H9 (cell line): ENCODE data around the gene TMEM170B. TPM values are rescaled to one million over a fixed set of nuclear protein-coding genes. Genes with fewer than 3 reads are reported as not detected.

Source experiments
- DNase-seq: peaks from one replicate; pipeline ENCODE4 v3.0.0-alpha.2; 2017
- H2AFZ ChIP-seq: one replicate; pipeline ENCODE4 v1.6.1; 2013; ENCODE audit warnings: mild to moderate bottlenecking, low read length, control low read depth, moderate library complexity
- H2AK5ac ChIP-seq: 2 replicates; pipeline ENCODE4 v1.6.1; 2013; ENCODE audit warnings: low read length, control low read depth, mixed read lengths; ENCODE audit not compliant: insufficient read length
- H2BK120ac ChIP-seq: one replicate; pipeline ENCODE4 v1.6.1; 2013; ENCODE audit warnings: low read depth, mild to moderate bottlenecking, low read length, control low read depth, inconsistent platforms; ENCODE audit not compliant: poor library complexity, severe bottlenecking
- H2BK12ac ChIP-seq: 2 replicates; pipeline ENCODE4 v1.6.1; 2013; ENCODE audit warnings: low read length, control low read depth, mixed read lengths, low read depth; ENCODE audit not compliant: insufficient read length
- H2BK15ac ChIP-seq: 2 replicates; pipeline ENCODE4 v1.6.1; 2013; ENCODE audit warnings: low read depth, low read length, control low read depth
- H2BK20ac ChIP-seq: one replicate; pipeline ENCODE4 v1.6.1; 2013; ENCODE audit warnings: low read depth, mild to moderate bottlenecking, low read length, control low read depth, inconsistent platforms; ENCODE audit not compliant: poor library complexity, severe bottlenecking
- H2BK5ac ChIP-seq: 2 replicates; pipeline ENCODE4 v1.6.1; 2013; ENCODE audit warnings: low read length, control low read depth, mixed read lengths; ENCODE audit not compliant: insufficient read length
- H3K14ac ChIP-seq: 2 replicates; pipeline ENCODE4 v1.6.1; 2013; ENCODE audit warnings: low read length, control low read depth; ENCODE audit not compliant: insufficient read depth
- H3K18ac ChIP-seq: 2 replicates; pipeline ENCODE4 v1.6.1; 2013; ENCODE audit warnings: low read depth, mild to moderate bottlenecking, mixed read lengths, low read length, control low read depth; ENCODE audit not compliant: insufficient read length
- H3K23ac ChIP-seq: 2 replicates; pipeline ENCODE4 v1.6.1; 2013; ENCODE audit warnings: low read length, control low read depth, mixed read lengths, low read depth; ENCODE audit not compliant: insufficient read length
- H3K23me2 ChIP-seq: 2 replicates; pipeline ENCODE4 v1.6.1; 2013; ENCODE audit warnings: low read depth, mild to moderate bottlenecking, mixed read lengths, low read length, control low read depth; ENCODE audit not compliant: insufficient read length, poor library complexity, severe bottlenecking
- H3K27ac ChIP-seq: 2 replicates; pipeline ENCODE4 v1.5.1; 2013; ENCODE audit warnings: low read length, control low read depth, mixed read lengths, low read depth; ENCODE audit not compliant: insufficient read length
- H3K27me3 ChIP-seq: 2 replicates; pipeline ENCODE4 v1.6.1; 2013; ENCODE audit warnings: low read length, control low read depth, inconsistent platforms; ENCODE audit not compliant: insufficient read depth
- H3K4ac ChIP-seq: 2 replicates; pipeline ENCODE4 v1.6.1; 2013; ENCODE audit warnings: low read depth, mild to moderate bottlenecking, control low read depth, inconsistent platforms, low read length, moderate library complexity
- H3K4me1 ChIP-seq: 2 replicates; pipeline ENCODE4 v1.6.1; 2013; ENCODE audit warnings: low read length, control low read depth, inconsistent platforms; ENCODE audit not compliant: insufficient read depth
- H3K4me2 ChIP-seq: 2 replicates; pipeline ENCODE4 v1.6.1; 2013; ENCODE audit warnings: low read length, control low read depth, mixed read lengths; ENCODE audit not compliant: insufficient read length, insufficient read depth
- H3K56ac ChIP-seq: 2 replicates; pipeline ENCODE4 v1.6.1; 2013; ENCODE audit warnings: low read depth, mild to moderate bottlenecking, mixed read lengths, low read length, control low read depth; ENCODE audit not compliant: insufficient read length
- H3K79me1 ChIP-seq: 2 replicates; pipeline ENCODE4 v1.6.1; 2013; ENCODE audit warnings: low read depth, mild to moderate bottlenecking, moderate library complexity, low read length, control low read depth, inconsistent platforms; ENCODE audit not compliant: insufficient read depth, poor library complexity, severe bottlenecking
- H3K79me2 ChIP-seq: 2 replicates; pipeline ENCODE4 v1.6.1; 2013; ENCODE audit warnings: low read length, control low read depth, inconsistent platforms; ENCODE audit not compliant: insufficient read depth
- H3K9ac ChIP-seq: 2 replicates; pipeline ENCODE4 v1.6.1; 2013; ENCODE audit warnings: low read length, control low read depth, mixed read lengths; ENCODE audit not compliant: insufficient read length; ENCODE audit errors: extremely low read depth
- H3K9me3 ChIP-seq: one replicate; pipeline ENCODE4 v1.6.1; 2013; ENCODE audit warnings: low read depth, low read length, inconsistent platforms; ENCODE audit not compliant: control insufficient read depth
- H3T11ph ChIP-seq: one replicate; pipeline ENCODE4 v1.6.1; 2013; ENCODE audit warnings: mild to moderate bottlenecking, low read length, control low read depth, inconsistent platforms
- H4K20me1 ChIP-seq: one replicate; pipeline ENCODE4 v1.6.1; 2013; ENCODE audit not compliant: control insufficient read depth, insufficient read length, insufficient read depth
- H4K5ac ChIP-seq: 2 replicates; pipeline ENCODE4 v1.6.1; 2013; ENCODE audit warnings: low read depth, mild to moderate bottlenecking, mixed read lengths, low read length, control low read depth; ENCODE audit not compliant: insufficient read length
- H4K8ac ChIP-seq: replicated peaks from 2 replicates; pipeline ENCODE4 v1.6.1; 2013; ENCODE audit warnings: low read length, control low read depth, mixed read lengths, low read depth; ENCODE audit not compliant: insufficient read length
- H4K91ac ChIP-seq: 2 replicates; pipeline ENCODE4 v1.6.1; 2013; ENCODE audit warnings: low read depth, mild to moderate bottlenecking, moderate library complexity, mixed read lengths, low read length, control low read depth; ENCODE audit not compliant: insufficient read length
- H3K27ac Mint-ChIP-seq, 3 experiments: 2 replicates in 2 of 3; 3 replicates in 1 of 3; pipeline ENCODE4 v1.8.0; 2020 to 2021; ENCODE audit warnings: mixed read lengths in 3 of 3, mild to moderate bottlenecking in 1 of 3, moderate library complexity in 1 of 3
- H3K27me3 Mint-ChIP-seq: 2 replicates; pipeline ENCODE4 v1.8.0; 2021; ENCODE audit warnings: low read depth, mild to moderate bottlenecking, moderate library complexity, mixed read lengths
- H3K36me3 Mint-ChIP-seq, 3 experiments: 2 replicates in 2 of 3; 3 replicates in 1 of 3; pipeline ENCODE4 v1.8.0; 2020 to 2021; ENCODE audit warnings: low read depth in 3 of 3, mixed read lengths in 3 of 3; ENCODE audit not compliant: insufficient read depth in 1 of 3
- H3K4me1 Mint-ChIP-seq, 2 experiments: 2 replicates each; pipeline ENCODE4 v1.8.0; 2020; ENCODE audit warnings: mixed read lengths in 2 of 2
- H3K4me3 Mint-ChIP-seq, 2 experiments: 2 replicates in 1 of 2; 3 replicates in 1 of 2; pipeline ENCODE4 v1.8.0; 2020 to 2021; ENCODE audit warnings: mild to moderate bottlenecking in 2 of 2, mixed read lengths in 2 of 2, moderate library complexity in 1 of 2
- H3K9me3 Mint-ChIP-seq, 2 experiments: 2 replicates in 1 of 2; 3 replicates in 1 of 2; pipeline ENCODE4 v1.8.0; 2020; ENCODE audit warnings: mild to moderate bottlenecking in 2 of 2, mixed read lengths in 2 of 2, moderate library complexity in 1 of 2
- CTCF ChIP-seq: fragments of 200-600 bp; sonication (generic); conservative IDR thresholded peaks from 3 replicates; pipeline ENCODE4 v1.8.0; 2021; ENCODE audit warnings: antibody characterized with exemption, mild to moderate bottlenecking
- WGBS: extraction: QIAGEN DNeasy Blood & Tissue Kit; methylation state at CpG from one replicate; pipeline ENCODE4 v1.1.7; 2013; ENCODE audit warnings: missing lambda C conversion rate, low lambda C conversion rate, mixed read lengths; ENCODE audit not compliant: insufficient read length; ENCODE audit errors: extremely low coverage; 5-methylcytosine and 5-hydroxymethylcytosine counted together
- total RNA-seq: library from RNA; stranded (reverse); gene quantifications from 2 replicates; pipeline ENCODE4 v1.2.1, GENCODE V29; 2021

Gene TMEM170B
- total RNA-seq, 1 experiment from 2014 or later, result 2.9 TPM

- H3K14ac ChIP-seq, result no peak overlapping the region
- H4K91ac ChIP-seq, result no peak overlapping the region
- peak; percentile 37 for DNase-seq
- H3K4me3 Mint-ChIP-seq, result peak overlapping the region; percentile 74 to 78
- no peaks in the 10 kb centered on the region for H4K20me1 ChIP-seq
- no peaks in the 10 kb centered on the region for H3K79me1 ChIP-seq
- H3K79me2 ChIP-seq, result no peaks in the 10 kb centered on the region
- H2BK20ac ChIP-seq, result no peak overlapping the region
- H3K4me1 Mint-ChIP-seq, result peaks cover 14 to 16% of the 10 kb centered on the region in 2 experiments
- no peaks in the 10 kb centered on the region for H3K27me3 ChIP-seq
- no peaks in the 10 kb centered on the region for H3K36me3 Mint-ChIP-seq
- no peak overlapping the region for H3K18ac ChIP-seq
- H3K4me2 ChIP-seq, result peak overlapping the region; percentile 60
- H2AFZ ChIP-seq, result no peak overlapping the region
- H3T11ph ChIP-seq, result no peak overlapping the region
- H3K56ac ChIP-seq, result no peak overlapping the region
- TF ChIP-seq CTCF, result no peak
- H3K27ac Mint-ChIP-seq, result no peak overlapping the region
- no peak overlapping the region for H2BK5ac ChIP-seq
- H2BK120ac ChIP-seq, result no peak overlapping the region
- peaks cover 11% of the 10 kb centered on the region for H3K23me2 ChIP-seq
- H3K4ac ChIP-seq, result no peak overlapping the region
- H3K27ac ChIP-seq, result no peak overlapping the region
- H3K23ac ChIP-seq, result no peak overlapping the region
- no peak overlapping the region for H2AK5ac ChIP-seq
- H4K5ac ChIP-seq, result no peak overlapping the region
- H3K9me3 ChIP-seq, result no peaks in the 10 kb centered on the region
- H3K9me3 Mint-ChIP-seq, result no peaks in the 10 kb centered on the region
- no peaks in the 10 kb centered on the region for H3K4me1 ChIP-seq
- H2BK15ac ChIP-seq, result no peak overlapping the region
- H3K9ac ChIP-seq, result no peak overlapping the region
- H3K27me3 Mint-ChIP-seq, result peaks cover 36% of the 10 kb centered on the region
- no CpG with 5 or more reads among the region's 74 CpGs for WGBS
- H4K8ac ChIP-seq, result no peak overlapping the region
- no peak overlapping the region for H2BK12ac ChIP-seq
These were observed 686 bp downstream of the TMEM170B start for GRCh38 chr6:11538052-11538818.
